PFSK-1 (cell line): ENCODE measurements around the gene OTUB2.

Experiments
- FOXP2 ChIP-seq: optimal IDR thresholded peaks from 2 replicates; pipeline ENCODE3; 2011; ENCODE audit warnings: borderline replicate concordance, control low read depth, inconsistent platforms; ENCODE audit not compliant: insufficient read depth; ENCODE audit errors: extremely low read length, extremely low read depth
- POLR2AphosphoS5 ChIP-seq: IDR thresholded peaks from 2 replicates; pipeline ENCODE4 v1.6.1; 2012; ENCODE audit warnings: low read depth, mild to moderate bottlenecking, control low read depth, low read length, moderate library complexity
- SIN3A ChIP-seq: IDR thresholded peaks from 2 replicates; pipeline ENCODE4 v1.6.1; 2012; ENCODE audit warnings: mild to moderate bottlenecking, low read length, moderate library complexity, borderline replicate concordance; ENCODE audit not compliant: insufficient read depth
- TAF1 ChIP-seq: IDR thresholded peaks from 2 replicates; pipeline ENCODE4 v1.6.1; 2012; ENCODE audit warnings: low read length, control low read depth, borderline replicate concordance; ENCODE audit not compliant: insufficient read depth
- TF ChIP-seq, protein P1 (sequence below), 2 experiments: IDR thresholded peaks; 2 replicates each; pipeline versions ENCODE4 v1.6.1 to v1.8.0; 2011 to 2012; ENCODE audit warnings: low read depth in 2 of 2, low read length in 2 of 2, control low read depth in 1 of 2, inconsistent platforms in 1 of 2, mild to moderate bottlenecking in 1 of 2, moderate library complexity in 1 of 2; ENCODE audit not compliant: insufficient read depth in 1 of 2

DNA sequence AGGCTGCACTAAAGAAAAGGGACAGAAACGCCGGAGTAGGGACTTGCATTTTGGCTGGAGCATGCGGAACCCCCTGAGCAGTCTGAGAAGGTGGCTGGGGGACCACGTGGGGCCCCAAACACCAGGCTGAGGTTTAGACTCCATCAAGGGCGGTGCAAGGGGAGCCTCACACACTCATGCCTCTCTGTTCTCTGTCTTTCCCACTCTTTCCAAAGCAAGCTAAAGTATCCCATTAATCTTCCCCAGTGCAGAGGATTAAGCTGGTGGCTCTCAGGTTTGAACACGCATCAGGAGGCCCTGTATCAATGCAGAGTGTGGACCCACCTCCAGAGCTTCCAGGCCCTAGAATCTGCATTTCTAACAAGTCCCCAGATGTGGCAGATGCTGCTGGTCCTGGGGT is 15.5 kb upstream of the OTUB2 start:
- TF ChIP-seq, protein P1, sequence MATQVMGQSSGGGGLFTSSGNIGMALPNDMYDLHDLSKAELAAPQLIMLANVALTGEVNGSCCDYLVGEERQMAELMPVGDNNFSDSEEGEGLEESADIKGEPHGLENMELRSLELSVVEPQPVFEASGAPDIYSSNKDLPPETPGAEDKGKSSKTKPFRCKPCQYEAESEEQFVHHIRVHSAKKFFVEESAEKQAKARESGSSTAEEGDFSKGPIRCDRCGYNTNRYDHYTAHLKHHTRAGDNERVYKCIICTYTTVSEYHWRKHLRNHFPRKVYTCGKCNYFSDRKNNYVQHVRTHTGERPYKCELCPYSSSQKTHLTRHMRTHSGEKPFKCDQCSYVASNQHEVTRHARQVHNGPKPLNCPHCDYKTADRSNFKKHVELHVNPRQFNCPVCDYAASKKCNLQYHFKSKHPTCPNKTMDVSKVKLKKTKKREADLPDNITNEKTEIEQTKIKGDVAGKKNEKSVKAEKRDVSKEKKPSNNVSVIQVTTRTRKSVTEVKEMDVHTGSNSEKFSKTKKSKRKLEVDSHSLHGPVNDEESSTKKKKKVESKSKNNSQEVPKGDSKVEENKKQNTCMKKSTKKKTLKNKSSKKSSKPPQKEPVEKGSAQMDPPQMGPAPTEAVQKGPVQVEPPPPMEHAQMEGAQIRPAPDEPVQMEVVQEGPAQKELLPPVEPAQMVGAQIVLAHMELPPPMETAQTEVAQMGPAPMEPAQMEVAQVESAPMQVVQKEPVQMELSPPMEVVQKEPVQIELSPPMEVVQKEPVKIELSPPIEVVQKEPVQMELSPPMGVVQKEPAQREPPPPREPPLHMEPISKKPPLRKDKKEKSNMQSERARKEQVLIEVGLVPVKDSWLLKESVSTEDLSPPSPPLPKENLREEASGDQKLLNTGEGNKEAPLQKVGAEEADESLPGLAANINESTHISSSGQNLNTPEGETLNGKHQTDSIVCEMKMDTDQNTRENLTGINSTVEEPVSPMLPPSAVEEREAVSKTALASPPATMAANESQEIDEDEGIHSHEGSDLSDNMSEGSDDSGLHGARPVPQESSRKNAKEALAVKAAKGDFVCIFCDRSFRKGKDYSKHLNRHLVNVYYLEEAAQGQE (IDR thresholded peaks at IDR 0.05; ENCODE audit: insufficient read depth in 1 of 2, low read depth in 2 of 2, low read length in 2 of 2): no peak
- no peak for TF ChIP-seq POLR2AphosphoS5
- TF ChIP-seq SIN3A: no peak
- TF ChIP-seq TAF1: no peak
- TF ChIP-seq FOXP2: no peak
